Natural killer cell (primary cell): ENCODE results near the gene P4HA2. TPM values are rescaled to one million over a fixed set of nuclear protein-coding genes. Genes with fewer than 3 reads are reported as not detected.

Experiments used
- ATAC-seq, 3 donors: fragments of 150-1000 bp in 2 of 3; fragments of 200-7000 bp in 1 of 3; cut with Tn5 transposase; 1 replicate in 1 of 3; 2 replicates in 2 of 3; pipeline ENCODE4 v1.10.0; 2021; ENCODE audit warnings: mild to moderate bottlenecking in 2 of 3, moderate library complexity in 2 of 3
- DNase-seq, 2 donors: peaks; one replicate each; pipeline versions ENCODE4 v3.0.0 to v3.0.0-alpha.2; 2013 to 2021; ENCODE audit warnings: mixed read lengths in 1 of 2
- H3K27ac ChIP-seq: one replicate; pipeline ENCODE4 v1.5.1; 2013; ENCODE audit warnings: mild to moderate bottlenecking, low read length
- H3K27me3 ChIP-seq: one replicate; pipeline ENCODE4 v1.6.1; 2013; ENCODE audit warnings: low read length; ENCODE audit not compliant: control insufficient read depth, insufficient read depth
- H3K36me3 ChIP-seq: one replicate; pipeline ENCODE4 v1.6.1; 2013; ENCODE audit warnings: low read length; ENCODE audit not compliant: control insufficient read depth, insufficient read depth
- H3K4me1 ChIP-seq: one replicate; pipeline ENCODE4 v1.6.1; 2013; ENCODE audit warnings: low read length; ENCODE audit not compliant: control insufficient read depth, insufficient read depth
- H3K4me3 ChIP-seq: one replicate; pipeline ENCODE4 v1.5.1; 2013; ENCODE audit warnings: low read length
- H3K9me3 ChIP-seq: one replicate; pipeline ENCODE4 v1.6.1; 2013; ENCODE audit warnings: low read length; ENCODE audit not compliant: control insufficient read depth, insufficient read depth
- H3K27ac Mint-ChIP-seq, 2 donors: one replicate each; pipeline ENCODE4 v1.8.0; 2022; ENCODE audit warnings: mild to moderate bottlenecking in 2 of 2, mixed read lengths in 2 of 2, moderate library complexity in 1 of 2
- H3K27me3 Mint-ChIP-seq, 2 donors: one replicate each; pipeline ENCODE4 v1.8.0; 2022; ENCODE audit warnings: low read depth in 2 of 2, mixed read lengths in 2 of 2
- H3K36me3 Mint-ChIP-seq: one replicate; pipeline ENCODE4 v1.8.0; 2022; ENCODE audit warnings: mixed read lengths
- H3K4me1 Mint-ChIP-seq, 2 donors: one replicate each; pipeline ENCODE4 v1.8.0; 2022; ENCODE audit warnings: mixed read lengths in 2 of 2
- H3K4me3 Mint-ChIP-seq: one replicate; pipeline ENCODE4 v1.8.0; 2022; ENCODE audit warnings: mild to moderate bottlenecking, moderate library complexity, mixed read lengths
- H3K9me3 Mint-ChIP-seq, 2 donors: one replicate each; pipeline ENCODE4 v1.8.0; 2022; ENCODE audit warnings: mixed read lengths in 2 of 2
- CTCF ChIP-seq: fragments of 200-600 bp; IDR thresholded peaks from one replicate; pipeline ENCODE4 v1.8.0; 2022; ENCODE audit warnings: antibody characterized with exemption
- WGBS: methylation state at CpG from one replicate; pipeline ENCODE4 v1.1.7; 2013; ENCODE audit warnings: missing lambda C conversion rate; ENCODE audit not compliant: insufficient coverage; 5-methylcytosine and 5-hydroxymethylcytosine counted together
- intact Hi-C: fragments of 100-400 bp; cut with micrococcal nuclease; formaldehyde crosslinking; loops from one replicate; pipeline ENCODE4 v1.14.2; 2022
- total RNA-seq, 4 donors: library from RNA; stranded (reverse); fragments of 120-200 nt in 1 of 4; gene quantifications; one replicate each; pipeline versions ENCODE4 v1.2.3 to v1.2.4, GENCODE V29; 2013 to 2022

Gene P4HA2
- total RNA-seq, 3 donors from 2014 or later (not counting 1 experiment from before 2014, with no cell fraction given): 0.20 TPM; not detected in 2

GRCh38 chr5:132257131-132258101 is 29.8 kb upstream of the P4HA2 start, which contains the start of gene PDLIM4:
TSS of gene PDLIM4 (plus strand) at chr5:132257696. CDS start at chr5:132257735, 39 bp downstream.
- intact Hi-C loops: no loop called here
- Histone ChIP-seq H3K27ac (no peak within 1 kb of the TSS), H3K36me3 (no peaks in the 10 kb centered on the region), H3K4me3 (no peak within 1 kb of the TSS), H3K4me1 (peaks cover 10% of the 10 kb centered on the region), H3K27me3 (peaks cover 17% of the 10 kb centered on the region), H3K9me3 (no peaks in the 10 kb centered on the region)
- H3K36me3 Mint-ChIP-seq: no peaks in the 10 kb centered on the region
- DNase-seq (peak in 1 of 2 donors; percentile 17), ATAC-seq (peak in 2 of 3 donors; percentile 26 to 29)
- H3K4me1 Mint-ChIP-seq: peaks cover 0 to 9% of the 10 kb centered on the region in 2 donors
- H3K27ac Mint-ChIP-seq: no peak within 1 kb of the TSS
- no peak for TF ChIP-seq CTCF
- H3K4me3 Mint-ChIP-seq: peak within 1 kb of the TSS; percentile 25
- peaks cover 13 to 22% of the 10 kb centered on the region in 2 donors for H3K27me3 Mint-ChIP-seq
- H3K9me3 Mint-ChIP-seq: no peaks in the 10 kb centered on the region
- WGBS: 33% methylated on average over 88 of the region's 88 CpGs

- TF ChIP-seq CTCF: no peak
- no peaks in the 10 kb centered on the region for H3K9me3 Mint-ChIP-seq
- no peak overlapping the region for H3K27ac ChIP-seq
- H3K27me3 ChIP-seq: peaks cover 17% of the 10 kb centered on the region
- intact Hi-C loops: no loop called here
- ATAC-seq (no peak), DNase-seq (peak in 1 of 2 donors; percentile 9)
- no peak overlapping the region for H3K4me3 Mint-ChIP-seq
- peaks cover 10% of the 10 kb centered on the region for H3K4me1 ChIP-seq
- WGBS: 92% methylated on average over 5 of the region's 6 CpGs
- H3K4me3 ChIP-seq: no peak overlapping the region
- H3K36me3 Mint-ChIP-seq: no peaks in the 10 kb centered on the region
- no peaks in the 10 kb centered on the region for H3K36me3 ChIP-seq
- H3K27me3 Mint-ChIP-seq: peaks cover 13 to 20% of the 10 kb centered on the region in 2 donors
- H3K9me3 ChIP-seq: no peaks in the 10 kb centered on the region
- H3K27ac Mint-ChIP-seq: no peak overlapping the region
- peaks cover 0 to 9% of the 10 kb centered on the region in 2 donors for H3K4me1 Mint-ChIP-seq
Observed at GRCh38 chr5:132256783-132257130, 29.1 kb upstream of the P4HA2 start.

GRCh38 chr5:132256086-132256782 is 28.6 kb upstream of the P4HA2 start:
- Mint-ChIP-seq H3K27me3 (peaks cover 13 to 18% of the 10 kb centered on the region in 2 donors), H3K9me3 (no peaks in the 10 kb centered on the region), H3K27ac (no peak overlapping the region), H3K4me1 (peaks cover 0 to 9% of the 10 kb centered on the region in 2 donors), H3K36me3 (no peaks in the 10 kb centered on the region), H3K4me3 (no peak overlapping the region)
- H3K4me3 ChIP-seq: no peak overlapping the region
- no peaks in the 10 kb centered on the region for H3K9me3 ChIP-seq
- peak in 1 of 2 donors; percentile 12 for DNase-seq
- peaks cover 17% of the 10 kb centered on the region for H3K27me3 ChIP-seq
- 95% methylated on average over 4 of the region's 4 CpGs for WGBS
- intact Hi-C loops: no loop called here
- peaks cover 10% of the 10 kb centered on the region for H3K4me1 ChIP-seq
- no peak for ATAC-seq
- no peaks in the 10 kb centered on the region for H3K36me3 ChIP-seq
- TF ChIP-seq CTCF: no peak
- no peak overlapping the region for H3K27ac ChIP-seq
